ENCODE measurements around the gene CADPS2.

DNA sequence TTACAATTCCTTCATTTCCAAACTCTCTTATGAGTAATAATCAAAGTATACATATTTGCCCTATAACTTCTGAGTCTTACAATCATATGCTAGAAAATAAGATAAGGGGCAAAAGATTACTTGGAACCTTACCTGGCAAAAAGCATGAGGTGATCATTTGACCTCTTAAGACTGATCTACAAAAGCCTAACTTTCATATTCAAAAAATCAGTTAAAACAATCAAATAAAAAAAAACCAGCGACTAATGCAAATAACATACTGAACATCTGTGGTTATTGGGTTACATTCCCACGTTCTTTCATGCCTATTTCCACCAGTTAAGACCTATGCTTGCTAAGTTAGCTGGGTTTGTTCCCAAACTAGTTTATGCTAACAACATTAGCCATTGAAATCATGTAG is 375.0 kb downstream of the CADPS2 start:
- TF ChIP-seq POLR2A (IDR thresholded peaks at IDR 0.05; ENCODE audit: low read depth, low read length): no peak
- TF ChIP-seq CTCF (IDR thresholded peaks at IDR 0.05; ENCODE audit: extremely low read depth in 1 of 2, insufficient read depth in 1 of 2, low read depth in 1 of 2, low read length in 2 of 2): no peak
- TF ChIP-seq EZH2 (IDR thresholded peaks at IDR 0.05; ENCODE audit: borderline replicate concordance, low read depth, low read length, severe bottlenecking): no peak
- no peak for TF ChIP-seq MYC (IDR thresholded peaks at IDR 0.05; ENCODE audit: low read depth, low read length)
- no peak for TF ChIP-seq FOS (IDR thresholded peaks at IDR 0.05; ENCODE audit: borderline replicate concordance, insufficient read depth, low read length)
- no peak for TF ChIP-seq POLR2AphosphoS5 (IDR thresholded peaks at IDR 0.05; ENCODE audit: insufficient read depth, low read depth, low read length)
- TF ChIP-seq MAX (IDR thresholded peaks at IDR 0.05; ENCODE audit: insufficient read depth, insufficient read length): no peak
- TF ChIP-seq GATA2 (IDR thresholded peaks at IDR 0.05; ENCODE audit: insufficient read depth, insufficient read length, low read depth, low read length): no peak
